Fibroblast of peridontal ligament (primary cell): Measurements from ENCODE around the gene FBXW5.

Experiments
- DNase-seq: peaks from one replicate; pipeline ENCODE4 v3.0.0-alpha.2; 2010; ENCODE audit errors: extremely low read depth

The FBXW5 gene

DNA sequence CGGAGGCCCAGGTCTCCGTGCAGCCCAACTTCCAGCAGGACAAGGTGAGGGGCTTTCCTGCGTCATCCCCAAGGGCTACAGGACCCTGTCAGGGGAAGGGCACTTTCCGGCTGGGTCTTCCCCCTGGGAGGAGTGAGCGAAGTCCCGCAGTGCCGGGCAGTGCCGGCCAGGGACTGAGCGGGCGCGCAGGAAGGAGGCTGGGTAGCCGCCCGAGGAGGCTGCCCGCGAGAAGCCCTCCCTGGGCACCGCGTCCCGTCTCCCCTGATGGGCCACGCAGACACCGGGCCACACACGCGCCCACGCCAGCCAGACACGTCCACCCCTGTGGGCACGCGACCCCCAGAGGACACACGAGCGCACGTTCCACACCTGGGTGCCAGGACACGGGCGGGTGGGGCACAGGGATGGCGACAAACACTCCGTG, 33.1 kb upstream of the FBXW5 start:
- no peak for DNase-seq

DNA sequence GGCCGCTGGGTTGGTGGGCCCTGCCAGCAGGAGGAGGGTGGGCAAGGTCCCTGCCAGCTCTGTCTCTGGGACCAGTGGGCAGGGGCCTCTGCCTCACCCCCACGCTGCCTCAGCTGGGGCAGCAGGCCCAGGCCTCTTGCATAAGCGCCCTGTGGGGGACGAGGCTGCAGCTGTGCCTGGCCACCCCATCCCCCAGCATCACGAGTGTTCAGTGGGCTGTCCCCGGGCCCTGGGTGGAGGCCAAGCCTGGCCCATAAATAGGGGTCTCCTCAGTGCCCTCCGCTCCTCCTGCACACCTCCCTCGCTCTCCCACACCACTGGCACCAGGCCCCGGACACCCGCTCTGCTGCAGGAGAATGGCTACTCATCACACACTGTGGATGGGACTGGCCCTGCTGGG, 32.7 kb upstream of the FBXW5 start, which contains the start of gene PTGDS:
Gene PTGDS, plus strand, starts transcription at position 282 of the 400 bp plus-strand sequence. Its CDS starts 75 bp downstream, at position 357.
- no peak for DNase-seq

DNA sequence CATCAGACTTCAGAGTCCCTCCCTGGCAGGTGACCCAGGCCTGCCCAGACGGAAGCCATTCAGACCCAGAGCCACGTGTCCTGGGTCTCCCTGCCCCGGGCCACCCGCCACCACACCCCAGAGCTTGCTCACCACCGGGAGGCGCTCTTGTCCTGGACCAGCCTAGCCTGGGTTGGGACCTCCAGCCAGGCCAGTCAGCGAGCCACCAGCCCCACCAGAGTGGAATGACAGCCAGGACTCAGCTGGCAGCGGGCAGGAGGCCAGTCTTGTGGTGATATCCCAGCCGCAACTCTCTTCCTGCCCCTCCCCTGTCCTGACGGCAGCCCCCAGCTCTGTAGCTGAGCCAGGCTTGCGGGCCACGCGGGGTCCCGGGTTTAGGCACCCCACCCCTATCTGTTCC, 31.1 kb upstream of the FBXW5 start:
- DNase-seq: no peak

DNA sequence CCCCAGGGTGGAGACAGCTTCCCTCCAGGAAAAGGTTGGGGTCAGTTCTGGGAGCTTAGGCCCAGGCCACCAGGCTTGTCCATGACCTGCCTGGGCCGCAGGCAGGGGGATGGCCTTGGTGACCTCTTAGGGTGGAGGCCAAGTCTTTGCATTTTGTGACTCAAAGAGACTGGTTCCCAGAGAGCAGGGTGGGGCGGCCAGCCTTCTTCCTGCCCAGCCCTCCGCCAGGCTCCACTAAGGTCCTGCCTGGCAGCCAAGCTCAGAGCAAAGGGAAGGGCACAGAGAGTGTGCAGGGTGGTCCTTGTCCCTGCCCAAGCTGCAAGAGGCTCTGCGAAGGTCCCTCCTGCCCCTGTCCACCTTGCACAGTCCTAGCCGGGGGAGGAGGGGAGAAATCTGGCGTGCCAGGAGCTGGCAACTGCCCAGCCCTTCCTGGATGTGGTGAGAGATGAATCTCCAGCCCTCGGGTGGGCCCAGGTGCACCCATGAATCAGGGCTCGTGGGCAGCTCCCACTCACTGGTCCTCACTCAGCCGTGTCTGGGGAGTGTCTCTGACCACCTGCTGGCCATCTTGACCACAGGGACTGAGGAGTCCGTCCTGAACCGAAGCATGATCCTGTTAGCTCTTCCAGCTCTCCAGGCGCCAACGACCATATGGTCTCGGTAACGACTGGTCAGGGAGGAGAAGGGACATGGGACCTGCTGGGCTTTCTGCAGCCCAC, 30.4 kb upstream of the FBXW5 start:
- no peak for DNase-seq

DNA sequence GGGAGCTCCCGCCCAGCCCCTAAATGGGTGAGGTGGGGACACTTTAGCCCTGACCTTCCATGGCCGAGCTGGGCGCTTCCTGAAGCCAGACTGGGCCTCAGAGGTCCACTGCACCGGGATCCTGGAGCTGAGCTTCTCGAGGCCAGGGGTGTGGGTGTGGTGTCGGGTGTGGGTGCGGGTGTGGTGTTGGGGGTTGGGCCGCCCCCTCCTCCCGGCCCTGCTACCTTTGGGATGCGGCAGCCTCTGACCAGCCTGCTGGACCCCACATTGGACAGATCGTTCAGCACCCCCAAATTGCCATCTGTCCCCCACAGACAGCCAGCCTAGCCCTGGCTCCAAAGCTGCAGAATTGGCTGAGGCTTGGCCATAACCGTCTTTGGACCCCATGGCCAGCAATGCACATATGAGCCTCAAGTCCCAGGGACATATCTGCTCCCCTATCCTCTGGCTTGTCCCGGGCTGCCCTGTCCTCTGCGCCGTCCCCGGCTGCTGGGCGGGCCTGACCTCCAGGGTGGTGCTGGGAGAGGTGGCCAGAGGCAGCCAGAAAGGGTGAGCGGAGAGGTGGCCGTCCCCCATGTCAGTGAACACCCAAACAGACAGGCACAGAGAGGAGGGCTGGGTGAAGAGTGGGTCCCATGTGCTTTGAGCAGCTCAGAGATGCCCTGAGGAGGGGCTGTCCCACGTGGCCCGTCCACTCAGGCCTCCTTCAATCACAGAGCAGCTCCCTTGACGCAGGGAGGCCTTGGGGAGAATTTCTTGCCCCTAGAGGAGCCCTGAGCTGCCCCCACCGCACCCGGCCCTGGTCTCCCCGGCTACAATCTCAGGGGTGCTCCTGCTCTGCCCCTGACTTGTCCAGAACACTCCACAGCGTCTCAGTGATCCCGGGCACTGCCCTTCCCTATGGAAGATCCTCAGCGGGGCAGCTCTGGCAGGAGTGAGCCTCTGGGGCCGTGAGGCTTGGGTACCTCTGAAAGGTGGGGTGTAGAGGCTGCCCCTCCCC, 29.4 kb upstream of the FBXW5 start:
- no peak for DNase-seq

DNA sequence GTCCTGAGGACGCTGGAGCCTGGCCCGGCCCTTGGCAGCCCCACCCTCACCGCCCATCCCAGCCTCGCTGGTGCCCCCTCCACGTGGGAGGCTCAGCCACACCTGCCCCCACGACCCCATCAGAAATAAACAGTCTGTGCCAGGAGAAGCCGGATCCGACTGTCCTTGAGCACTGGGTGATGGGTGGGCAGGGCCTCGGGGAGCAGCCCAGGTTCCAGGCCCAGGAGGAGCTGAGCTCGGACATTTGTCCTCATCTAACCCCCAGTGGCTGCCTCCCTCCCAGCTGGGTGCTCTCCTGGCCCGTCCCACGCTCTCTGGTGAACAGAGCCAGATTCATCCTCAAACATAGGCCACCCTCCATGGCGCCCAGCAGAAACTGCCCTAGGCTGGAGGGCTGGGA, 28.2 kb upstream of the FBXW5 start:
- DNase-seq: no peak

DNA sequence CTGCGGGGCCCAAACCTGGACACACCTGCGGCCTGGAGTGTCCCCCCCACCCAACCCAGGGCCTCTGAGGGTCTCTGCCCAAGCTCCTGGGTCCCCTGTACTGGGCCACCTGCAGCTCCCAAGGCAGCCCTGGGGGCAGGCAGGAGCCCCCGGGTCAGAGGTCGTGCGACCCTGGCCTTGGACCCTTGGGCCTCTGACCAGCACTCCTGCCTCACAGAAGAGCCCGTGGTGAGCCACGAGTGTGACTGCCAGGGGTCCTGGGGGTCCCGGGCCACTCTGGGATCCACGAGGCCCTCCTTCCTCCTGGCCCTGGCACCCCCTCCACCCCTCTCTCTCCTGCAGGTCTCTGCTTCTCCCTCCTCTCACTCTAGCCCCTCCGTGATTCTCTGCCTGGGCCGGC, 27.8 kb upstream of the FBXW5 start:
- no peak for DNase-seq

DNA sequence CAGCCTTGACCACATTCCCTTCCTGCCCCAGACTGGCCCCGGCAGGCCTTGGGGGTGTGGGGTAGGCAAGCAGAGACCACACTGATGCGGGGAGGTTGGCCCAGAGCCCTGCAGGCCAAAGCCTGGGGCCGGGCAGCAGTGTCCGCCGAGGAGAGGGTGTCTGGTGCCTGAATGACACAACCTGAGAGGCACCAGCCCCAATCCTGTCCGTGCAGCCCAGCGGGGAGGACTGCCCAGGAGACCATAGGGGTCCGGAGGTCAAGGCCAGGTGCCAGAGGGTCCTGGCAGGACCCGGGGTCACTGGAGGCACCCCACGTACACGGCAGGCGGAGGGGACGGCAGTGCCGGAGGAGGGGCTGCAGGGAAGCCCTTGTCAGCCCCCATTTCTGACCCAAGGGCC, 27.2 kb upstream of the FBXW5 start:
- DNase-seq: no peak

DNA sequence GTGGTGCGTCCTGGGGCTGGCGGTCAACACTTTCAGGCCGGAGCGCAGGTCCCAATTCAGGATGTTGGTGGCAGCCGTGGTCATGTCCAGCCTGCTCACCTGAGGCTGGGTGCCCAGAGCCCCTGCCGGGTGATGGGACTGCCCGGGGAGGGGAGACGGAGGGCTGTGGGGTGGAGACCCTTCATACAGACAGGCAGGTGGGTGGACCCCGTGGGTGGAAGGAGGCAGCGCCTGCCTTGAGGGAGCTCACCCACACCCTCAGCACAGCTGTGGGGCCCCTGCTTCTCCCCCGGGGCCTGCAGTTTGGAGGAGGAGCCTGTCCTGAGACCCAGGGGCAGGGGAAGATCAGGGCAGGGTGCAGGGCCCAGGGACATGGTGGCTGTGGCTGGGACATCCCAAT, 25.8 kb upstream of the FBXW5 start:
- no peak for DNase-seq

DNA sequence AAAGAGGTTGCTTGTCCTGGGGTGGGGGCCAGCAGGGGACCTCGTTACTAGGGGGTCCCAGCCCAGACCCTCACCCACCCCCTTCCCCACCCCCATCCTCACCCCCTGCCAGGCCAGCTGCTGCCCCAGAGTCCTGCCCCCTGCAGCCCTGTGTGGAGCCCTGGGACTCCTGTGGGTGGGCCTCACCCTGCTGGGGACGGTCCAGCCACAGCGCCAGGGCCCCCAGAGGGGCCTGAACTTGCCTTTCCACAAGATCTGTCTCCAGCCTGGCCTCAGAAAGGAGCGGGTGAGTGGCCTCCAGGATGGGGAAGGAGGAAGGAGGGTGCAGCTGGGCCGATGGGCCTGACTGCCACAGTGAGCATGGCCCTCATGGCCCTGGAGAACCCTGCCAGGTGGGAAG, 25.2 kb upstream of the FBXW5 start:
- no peak for DNase-seq

DNA sequence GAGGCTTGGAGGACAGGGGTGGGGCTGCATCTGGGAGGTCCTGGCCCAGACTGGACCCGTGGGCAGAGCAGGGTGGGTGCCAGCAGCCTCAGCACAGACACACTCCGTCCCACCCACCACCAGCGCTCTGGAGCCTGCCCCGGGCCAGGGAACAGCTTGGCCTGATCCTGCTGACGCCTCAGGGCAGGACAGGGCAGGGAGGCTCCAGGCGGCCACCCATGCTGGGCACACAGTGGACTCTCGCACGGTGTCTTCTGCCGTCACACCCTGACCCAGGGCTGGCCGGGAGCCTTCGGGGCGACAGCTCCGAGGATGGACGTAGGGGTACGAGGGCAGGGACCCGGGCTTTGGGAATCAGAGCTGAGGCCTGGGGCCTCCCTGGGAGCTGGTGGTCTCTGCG, 24.6 kb upstream of the FBXW5 start:
- DNase-seq: no peak

DNA sequence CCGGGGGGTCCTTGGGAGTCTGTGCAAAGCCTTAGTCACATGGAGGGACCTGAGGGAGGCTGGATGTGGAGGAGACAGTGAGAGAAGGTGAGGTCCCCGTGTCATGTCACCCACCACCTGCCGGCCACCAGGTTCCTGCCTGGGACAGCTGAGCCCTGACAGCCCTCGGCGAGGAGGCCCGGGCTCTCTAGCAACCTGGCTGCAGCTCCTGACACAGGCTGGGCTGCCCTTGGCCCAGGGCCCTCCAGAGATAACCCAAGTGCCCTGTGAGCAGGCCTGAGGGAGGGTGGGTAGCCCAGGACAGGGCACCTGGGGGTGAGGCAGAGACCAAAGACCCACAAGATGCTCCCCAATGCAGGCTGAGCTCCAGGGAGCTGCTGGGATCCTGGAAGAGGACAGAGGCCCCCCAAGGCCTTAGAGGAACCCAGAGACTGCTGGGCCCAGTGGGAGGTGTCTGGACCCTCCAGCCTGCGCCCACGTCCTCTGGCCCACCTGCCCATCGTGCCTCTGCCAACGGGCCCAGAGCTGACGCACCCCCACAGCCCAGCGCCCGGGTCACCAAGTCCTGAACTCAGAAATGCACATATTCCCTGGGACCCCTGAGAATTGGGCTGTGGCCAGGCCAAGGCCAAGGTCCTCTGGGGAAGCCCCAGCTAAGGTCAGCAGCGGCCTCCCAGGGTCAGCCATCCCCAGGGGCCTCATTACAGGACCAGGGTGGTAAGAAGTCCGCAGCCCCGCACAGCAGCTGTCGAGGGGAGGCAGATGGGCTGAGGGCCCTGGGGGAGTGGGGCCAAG, 24.0 kb upstream of the FBXW5 start:
- no peak for DNase-seq

DNA sequence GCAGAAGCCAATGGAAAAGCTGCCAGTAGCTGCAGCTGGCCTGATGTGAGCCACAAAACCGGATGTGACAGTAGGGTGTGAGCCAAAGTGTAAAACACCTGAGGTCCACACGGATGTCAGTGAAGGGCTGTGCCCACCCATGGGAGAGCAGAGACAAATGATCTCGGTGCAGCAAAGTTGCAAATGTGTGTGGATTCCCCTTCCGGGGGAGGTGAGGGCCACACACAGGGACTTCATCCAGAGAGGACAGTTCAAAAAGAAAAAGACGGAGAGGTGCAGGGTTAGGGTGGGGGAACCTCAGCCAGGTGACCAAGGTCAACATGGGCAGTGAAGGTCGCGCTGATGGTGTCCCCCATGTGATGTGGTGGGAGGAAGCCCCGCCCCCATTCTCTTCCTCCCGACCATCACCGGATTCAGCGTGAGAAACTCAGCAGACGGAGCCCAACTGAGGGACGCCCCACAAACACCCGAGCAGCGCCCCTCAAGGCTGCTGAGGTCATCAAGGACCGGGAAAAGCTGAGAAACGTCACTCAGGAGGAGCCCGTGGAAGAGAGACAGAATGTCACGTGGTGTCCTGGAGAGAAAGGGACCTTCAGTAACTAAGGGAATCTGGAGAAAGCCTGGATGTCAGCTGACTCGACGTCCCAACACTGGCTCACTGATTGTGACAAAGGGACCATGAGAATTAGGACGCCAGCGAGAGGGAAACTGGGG, 21.4 kb upstream of the FBXW5 start:
- no peak for DNase-seq

DNA sequence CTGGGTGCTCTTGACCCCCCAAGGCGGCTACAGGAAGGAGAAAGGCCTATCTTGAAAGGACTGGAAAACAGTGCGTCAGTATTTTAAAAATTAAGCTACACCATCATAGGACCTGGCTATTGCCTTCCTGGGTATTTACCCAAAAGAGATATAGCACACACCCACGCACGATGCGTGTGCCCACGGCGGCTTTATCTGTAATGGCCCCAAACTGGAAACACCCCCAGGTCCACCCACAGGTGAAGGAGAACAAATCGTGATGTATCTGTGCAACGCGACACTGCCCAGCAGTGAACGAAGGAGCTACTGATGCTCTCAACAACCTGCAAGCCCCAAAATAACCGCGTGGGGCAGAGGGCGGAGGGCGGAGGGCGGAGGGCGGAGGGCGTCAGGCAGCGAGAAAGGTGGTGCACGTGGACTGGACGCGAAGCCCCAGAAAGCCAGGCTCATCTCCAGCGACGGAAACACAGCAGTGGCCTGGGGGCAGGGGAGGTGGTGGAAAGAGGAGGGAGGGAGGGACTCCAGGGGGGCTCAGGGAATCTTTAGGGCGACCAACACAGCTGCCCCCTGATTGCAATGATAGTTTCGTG, 20.4 kb upstream of the FBXW5 start:
- DNase-seq: no peak

DNA sequence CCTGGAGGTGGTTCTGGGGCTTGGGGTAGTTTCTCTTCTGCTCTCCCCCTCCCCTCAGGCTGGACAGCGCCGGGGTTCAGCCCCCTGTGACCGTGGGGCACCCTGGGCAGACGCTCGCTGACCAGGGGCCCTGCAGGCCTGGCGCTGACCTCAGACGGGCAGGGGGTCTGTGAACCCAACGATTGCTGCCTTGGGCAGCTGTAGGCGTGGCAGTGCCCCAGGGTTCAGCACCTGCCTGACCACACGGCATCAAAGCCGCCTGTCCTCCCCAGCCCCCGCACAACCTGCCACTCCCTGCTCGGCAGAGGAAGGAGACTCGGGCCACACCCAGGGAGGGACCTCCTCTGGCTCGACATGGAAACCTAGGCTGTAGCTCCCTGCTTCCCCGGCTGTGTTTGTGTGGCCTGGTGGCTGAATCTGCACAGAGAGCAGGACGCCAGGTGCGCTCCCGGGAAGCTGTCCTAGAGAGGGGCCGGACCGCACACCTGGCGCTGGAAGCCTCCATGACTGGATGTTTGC, 19.7 kb upstream of the FBXW5 start:
- DNase-seq: no peak

DNA sequence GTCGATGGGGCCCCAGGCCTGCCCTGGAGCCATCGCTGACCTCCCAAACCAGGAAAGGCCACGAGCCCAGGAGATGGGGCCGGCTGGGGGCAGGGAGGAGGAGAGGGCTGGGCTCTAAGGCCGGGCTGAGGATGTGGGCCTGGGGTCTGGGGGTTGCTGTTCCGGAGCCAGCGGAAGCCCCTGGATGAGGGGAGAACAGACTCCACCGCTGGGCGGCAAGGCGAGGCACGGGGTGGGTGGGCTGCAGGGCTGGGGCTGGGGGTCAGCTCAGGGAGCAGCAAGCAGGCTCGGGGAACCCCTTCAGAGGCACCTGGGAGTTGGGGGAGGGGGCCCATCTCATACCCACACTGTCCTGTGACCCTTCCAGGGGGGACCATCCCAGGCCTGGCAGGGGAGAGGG, 19.2 kb upstream of the FBXW5 start:
- no peak for DNase-seq

DNA sequence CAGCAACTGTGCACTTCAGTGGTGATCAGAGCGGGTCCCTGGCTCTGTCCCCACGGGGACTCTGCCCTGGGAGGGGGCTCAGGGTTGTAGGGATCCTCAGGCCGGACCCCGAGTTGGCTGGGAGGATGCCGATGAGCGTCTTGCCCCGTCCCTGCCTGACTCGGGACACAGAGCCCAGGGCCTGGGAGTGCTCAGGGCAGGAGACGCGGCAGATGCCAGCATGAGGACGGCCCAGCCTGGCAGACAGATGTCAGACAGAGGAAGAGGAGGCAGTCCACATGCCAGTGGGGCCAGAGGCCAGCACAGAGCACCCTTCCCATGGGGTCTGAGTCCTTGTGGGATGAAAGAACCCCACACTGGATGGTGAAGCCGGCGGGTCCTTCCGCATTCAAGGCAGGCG, 18.8 kb upstream of the FBXW5 start:
- no peak for DNase-seq

DNA sequence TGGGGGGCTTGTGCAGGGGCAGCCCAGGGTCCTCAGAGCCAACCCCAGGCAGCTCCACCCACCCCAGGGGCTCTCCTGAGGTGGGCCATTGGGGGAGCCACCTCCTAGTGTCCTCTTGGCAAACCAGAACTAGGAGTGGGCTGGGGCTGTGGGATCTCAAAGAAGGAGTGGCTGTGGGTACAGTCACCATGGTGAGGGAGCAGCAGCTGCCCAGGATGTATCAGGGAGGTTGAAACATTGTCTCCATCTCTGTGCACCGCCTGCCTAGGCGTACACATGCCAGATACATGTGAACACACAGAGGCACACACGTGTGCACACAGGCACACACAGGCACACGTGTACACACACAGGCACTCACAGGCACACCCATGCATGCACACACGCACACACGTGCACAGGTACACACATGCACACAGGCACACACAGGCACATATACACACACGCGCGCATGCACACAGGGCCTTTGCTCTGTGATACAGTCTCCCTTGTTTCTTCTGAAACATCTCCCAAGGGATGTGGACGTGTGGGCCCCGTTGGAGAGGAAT, 18.2 kb upstream of the FBXW5 start:
- no peak for DNase-seq

DNA sequence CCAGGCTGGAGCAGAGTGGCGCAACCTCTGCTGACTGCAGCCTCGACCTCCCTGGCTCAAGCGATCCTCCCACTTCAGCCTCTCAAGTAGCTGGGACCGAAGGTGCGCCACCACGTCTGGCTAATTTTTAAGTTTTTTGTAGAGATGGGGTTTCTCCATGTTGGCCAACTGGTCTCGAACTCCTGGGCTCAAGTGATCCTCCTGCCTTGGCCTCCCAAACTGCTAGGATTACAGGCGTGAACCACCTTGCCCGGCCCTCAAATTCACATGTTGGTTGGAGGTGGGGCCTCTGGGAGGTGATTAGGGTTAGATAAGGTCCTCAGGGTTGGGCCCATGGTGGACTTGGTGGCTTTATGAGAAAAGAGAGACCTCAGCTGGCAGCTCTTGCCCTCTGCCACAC, 17.6 kb upstream of the FBXW5 start:
- DNase-seq: no peak

DNA sequence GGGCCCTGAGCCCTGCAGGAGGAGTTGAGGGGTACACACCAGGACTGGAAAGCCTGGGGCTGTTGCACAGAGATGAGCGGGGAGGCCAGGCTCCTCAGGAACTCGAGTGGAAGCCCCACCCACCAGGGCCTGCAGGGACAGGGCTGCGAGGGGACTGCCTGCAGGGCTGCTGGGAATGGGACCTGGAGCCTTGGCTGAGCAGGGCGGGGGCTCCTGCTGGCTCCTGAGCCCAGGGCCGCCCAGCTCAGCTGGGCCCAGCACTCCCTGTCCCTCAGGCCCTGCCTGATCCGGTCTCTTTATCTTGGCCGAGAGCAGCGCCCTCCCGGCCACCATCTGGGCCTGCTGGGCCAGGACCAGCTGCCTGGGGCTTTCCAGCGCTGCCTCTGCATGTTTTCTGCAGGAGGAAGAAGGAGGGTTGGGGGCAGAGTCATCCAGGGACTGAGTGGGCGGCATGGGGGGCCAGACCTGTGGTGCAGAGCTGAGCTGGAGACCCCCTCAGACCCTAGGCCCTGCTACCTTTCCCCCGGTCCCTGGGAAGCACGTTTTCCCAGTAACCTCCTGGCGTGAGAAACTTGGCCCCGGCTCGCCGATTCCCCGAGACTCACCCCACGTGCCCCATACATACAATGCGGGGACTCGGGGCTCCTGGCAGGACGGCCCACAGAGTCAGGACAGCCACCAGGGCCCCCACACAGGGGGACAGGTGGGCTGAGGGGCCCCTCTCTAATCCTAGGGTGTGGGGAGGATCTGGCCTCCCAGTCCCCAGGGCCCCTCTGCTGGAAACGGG, 16.9 kb upstream of the FBXW5 start:
- DNase-seq: no peak
